NCI-H1930 (cell line): ENCODE data around the gene SPINK13.
"Not testable (repeated sequence)": the region's sequence is repeated elsewhere in the genome, so short reads cannot be mapped to it uniquely, and the experiment has no call there.

Experiments
- DNase-seq, 2 experiments: peaks; one replicate each; lab custom pipeline; 2025; lab: John Stamatoyannopoulos, UW

The SPINK13 gene

GRCh38 chr5:148268566-148268965 lies at the start of gene SPINK13:
Gene SPINK13 (plus strand): TSS chr5:148268794. CDS start chr5:148270073, 1,279 bp downstream.
- DNase-seq = no peak

DNA sequence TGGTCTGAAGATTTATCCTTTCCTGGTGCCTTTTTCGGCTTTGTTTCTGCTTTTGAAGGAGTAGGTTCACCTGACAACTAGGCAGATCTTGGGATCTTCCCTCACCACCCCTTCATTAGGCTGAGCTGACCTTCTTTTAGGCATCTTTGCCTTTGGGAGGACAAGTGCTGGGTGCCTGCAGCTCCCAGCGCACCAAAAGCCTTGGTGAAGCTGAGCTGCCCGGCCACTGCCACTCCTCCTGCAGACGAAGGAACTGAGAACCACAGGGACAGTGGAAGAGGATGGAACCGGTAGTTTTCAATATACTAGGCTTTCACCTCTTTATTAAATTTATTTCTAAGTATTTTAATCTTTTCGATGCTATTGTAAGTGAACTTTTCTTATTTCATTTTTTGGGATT lies 47.1 kb upstream of the SPINK13 start:
- no peak for DNase-seq

DNA sequence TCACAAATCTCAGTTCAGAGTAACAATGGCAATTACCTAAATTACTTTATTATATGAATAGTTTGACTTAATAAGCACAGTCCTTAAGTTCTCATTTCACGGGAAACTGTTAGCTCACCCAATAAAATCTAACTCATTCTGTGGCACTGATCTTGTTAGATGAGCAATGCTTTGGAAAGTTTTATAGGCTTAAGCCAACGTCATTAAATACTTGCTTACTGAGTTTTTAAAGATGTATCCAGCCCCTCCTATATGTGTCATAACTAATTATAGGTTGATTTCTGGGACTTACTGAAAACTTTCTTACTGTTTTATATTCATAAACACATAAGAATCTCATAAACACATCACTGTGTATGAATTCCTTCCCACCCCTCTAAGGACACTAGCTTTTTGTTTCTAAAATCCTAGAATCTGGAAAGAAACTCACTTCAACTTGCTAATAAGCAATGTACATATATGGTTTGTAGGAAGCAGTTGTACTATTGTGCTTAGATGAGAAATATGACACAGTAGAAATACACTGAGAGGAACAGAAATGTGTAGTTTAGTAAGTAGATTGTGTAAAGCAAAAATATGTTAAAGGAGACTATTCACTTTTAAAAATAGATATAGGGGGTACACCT lies 44.4 kb upstream of the SPINK13 start:
- no peak for DNase-seq

DNA sequence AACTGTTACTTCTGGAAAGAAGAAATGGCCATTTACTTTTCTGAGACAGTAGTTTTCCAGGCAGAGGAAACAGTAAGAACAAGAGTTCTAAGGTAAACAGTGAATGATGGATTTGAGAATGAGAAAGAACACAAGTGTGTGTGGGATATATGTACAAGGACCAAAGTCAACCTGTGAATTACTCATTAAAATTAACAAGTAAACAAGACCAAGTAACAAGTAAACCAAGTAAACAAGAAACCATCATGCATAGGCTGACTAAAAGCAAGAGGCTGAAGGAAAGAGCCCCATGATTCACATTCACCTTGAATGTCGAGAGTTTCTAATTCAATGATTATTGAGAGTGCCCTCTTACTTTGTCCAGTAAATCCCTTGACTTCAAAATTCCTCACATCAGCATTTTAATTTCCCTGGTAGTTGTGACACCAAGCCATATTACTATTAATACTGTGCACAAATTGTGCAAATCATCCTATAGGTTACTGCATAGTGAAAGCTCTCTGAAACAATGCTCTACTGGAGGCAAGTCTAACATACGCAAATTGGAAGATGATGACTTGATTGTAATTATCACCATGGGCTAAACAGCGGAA lies 40.1 kb upstream of the SPINK13 start:
- DNase-seq = no peak

DNA sequence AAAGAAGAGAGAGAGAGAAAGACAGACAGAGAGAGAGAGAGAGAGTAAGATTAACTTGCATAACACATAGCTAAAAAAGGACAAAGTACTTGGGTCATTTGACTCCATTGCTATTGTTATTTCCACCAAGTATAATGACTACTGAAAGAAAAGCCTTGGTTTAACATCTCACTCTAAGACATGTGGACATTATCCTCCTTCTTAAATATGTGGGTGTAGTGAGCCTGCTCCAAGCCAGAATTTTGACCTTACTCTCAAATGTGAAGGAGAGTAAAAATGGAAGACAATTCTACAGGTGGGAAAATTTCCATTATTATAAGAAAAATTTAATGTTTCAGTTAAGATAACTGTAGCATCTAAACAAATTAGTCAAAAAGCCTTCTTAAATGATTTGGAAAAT lies 38.8 kb upstream of the SPINK13 start:
- no peak for DNase-seq

- DNase-seq = no peak
Measured at GRCh38 chr5:148230240-148230639, 38.4 kb upstream of the SPINK13 start.

- DNase-seq = no peak
Measured at GRCh38 chr5:148237785-148238417, 30.7 kb upstream of the SPINK13 start.

- no peak for DNase-seq
Measured at GRCh38 chr5:148238418-148238794, 30.2 kb upstream of the SPINK13 start, which contains the start of gene MARCOL. Gene MARCOL (plus strand): TSS chr5:148238525. CDS start chr5:148238598, 73 bp downstream.

- no peak for DNase-seq
Measured at GRCh38 chr5:148248894-148249293, 19.7 kb upstream of the SPINK13 start.

DNA sequence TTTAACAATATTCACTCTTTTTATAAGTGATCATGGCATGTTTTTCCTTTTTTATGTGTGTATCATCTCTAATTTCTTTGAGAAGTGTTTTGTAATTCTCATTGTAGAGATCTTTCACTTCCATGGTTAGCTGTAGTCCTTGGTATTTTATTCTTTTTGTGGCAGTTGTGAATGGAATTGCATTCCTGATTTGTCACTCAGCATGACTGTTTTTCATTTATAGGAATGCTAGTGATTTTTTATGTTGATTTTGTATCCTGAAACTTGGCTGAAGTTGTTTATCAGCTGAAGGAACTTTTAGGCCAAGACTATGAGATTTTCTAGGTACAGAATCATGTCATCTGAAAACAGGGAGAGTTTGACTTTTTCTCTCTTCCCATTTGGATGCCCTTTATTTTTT lies 13.1 kb upstream of the SPINK13 start:
- no peak for DNase-seq

DNA sequence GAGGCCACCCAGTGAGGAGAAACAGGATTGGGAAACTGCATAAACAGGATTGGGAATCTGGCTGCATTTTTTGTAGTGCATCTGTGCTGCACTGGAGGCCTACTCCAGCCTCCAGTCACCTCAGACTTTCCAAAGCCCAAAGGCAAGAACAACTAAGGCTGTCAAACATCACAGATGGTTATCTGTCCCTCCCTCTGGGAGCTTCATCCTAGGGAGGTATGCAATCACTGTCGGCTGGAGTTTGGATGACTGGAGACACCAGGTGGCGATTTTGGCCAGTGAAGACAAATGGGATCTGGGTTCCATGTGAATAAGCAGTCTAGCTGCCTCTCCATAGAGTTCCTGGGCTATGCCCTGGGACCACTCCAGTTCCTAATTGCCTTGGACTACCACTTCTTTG lies 9.3 kb upstream of the SPINK13 start:
- DNase-seq = no peak

DNA sequence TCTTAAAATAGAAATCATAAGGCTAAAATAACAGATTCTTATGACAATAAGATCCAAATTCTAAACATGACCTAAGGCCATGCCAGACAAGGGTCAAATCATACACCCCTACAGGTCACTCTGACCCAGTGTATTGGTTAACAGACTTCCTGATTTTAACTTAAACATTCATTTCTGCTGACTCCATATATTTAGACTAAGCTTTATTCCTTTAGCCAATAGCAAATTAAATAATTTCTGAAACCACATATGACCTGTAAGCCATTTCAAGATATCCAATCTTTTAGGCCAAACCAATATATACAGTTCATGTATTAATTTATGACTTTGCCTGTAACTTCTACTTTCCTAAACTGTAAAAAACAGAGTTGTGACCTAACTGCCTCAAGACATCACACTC lies 7.4 kb upstream of the SPINK13 start:
- DNase-seq = no peak

- no peak for DNase-seq
Measured at GRCh38 chr5:148267962-148268361, 632 bp upstream of the SPINK13 start.

DNA sequence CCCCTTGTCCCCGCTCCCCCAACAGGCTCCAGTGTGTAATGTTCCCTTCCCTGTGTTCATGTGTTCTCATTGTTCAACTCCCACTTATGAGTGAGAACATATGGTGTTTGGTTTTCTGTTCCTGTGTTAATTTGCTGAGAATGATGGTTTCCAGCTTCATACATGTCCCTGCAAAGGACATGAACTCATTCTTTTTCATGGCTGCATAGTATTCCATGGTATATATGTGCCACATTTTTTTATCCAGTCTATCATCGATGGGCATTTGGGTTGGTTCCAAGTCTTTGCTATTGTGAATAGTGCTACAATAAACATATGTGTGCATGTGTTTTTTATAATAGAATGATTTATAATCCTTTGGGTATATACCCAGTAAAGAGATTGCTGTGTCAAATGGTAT lies 6.5 kb downstream of the SPINK13 start:
- DNase-seq = not testable (repeated sequence)

GRCh38 chr5:148280893-148281292 lies 12.3 kb downstream of the SPINK13 start:
- not testable (repeated sequence) for DNase-seq

DNA sequence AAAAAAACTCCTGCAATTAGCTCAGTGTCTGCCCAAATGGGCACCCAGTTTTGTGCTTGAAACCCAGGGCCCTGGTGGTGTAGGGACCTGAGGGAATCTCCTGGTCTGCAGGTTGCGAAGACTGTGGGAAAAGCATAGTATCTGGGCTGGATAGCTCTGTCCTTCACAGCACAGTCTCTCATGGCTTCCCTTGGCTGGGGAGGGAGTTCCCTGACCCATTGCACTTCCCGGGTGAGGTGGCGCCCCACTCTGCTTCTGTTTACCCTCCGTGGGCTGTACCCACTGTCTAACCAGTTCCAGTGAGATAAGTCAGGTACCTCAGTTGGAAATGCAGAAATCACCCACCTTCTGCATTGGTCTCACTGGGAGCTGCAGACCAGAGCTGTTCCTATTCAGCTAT lies 12.7 kb downstream of the SPINK13 start:
- not testable (repeated sequence) for DNase-seq

DNA sequence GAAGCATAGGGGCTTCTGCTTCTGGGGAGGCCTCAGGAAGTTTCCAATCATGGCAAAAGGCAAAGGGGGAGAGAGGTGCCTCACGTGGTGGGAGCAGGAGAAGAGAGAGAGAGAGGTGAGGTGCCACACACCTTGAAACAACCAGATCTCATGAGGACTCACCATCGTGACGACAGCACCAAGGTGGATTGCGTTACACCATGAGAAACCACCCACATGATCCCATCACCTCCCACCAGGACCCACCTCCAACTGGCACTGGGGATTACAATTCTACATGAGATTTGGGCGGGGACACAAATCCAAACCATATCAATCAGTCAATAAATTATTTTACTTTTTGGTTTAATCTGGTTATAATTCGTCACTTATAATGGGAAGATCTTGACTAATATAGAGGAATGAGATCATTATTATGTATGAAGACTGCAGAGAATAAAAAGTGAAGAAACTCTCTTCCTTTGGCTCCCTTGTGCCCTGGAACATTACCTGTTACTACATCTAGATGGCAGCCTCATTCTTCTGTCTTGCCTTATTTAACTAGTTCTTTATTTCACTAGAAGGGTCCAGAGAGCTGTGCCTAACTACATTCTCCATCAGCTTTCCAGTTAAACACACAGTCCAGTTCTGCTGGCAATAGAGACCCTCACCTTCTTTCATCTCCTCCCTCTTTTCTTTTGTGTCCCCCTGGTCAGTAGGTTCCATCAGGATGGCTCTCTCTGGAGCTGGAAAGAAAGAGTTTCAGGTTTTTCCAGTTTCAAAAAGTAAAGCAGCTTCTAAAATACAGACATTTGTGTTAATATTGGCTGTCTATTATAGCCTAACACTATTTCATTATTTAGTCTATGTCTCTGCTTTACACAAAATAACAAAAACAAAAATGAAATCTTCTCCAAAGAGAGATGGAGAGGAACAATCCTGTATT lies 21.9 kb downstream of the SPINK13 start:
- DNase-seq = no peak

DNA sequence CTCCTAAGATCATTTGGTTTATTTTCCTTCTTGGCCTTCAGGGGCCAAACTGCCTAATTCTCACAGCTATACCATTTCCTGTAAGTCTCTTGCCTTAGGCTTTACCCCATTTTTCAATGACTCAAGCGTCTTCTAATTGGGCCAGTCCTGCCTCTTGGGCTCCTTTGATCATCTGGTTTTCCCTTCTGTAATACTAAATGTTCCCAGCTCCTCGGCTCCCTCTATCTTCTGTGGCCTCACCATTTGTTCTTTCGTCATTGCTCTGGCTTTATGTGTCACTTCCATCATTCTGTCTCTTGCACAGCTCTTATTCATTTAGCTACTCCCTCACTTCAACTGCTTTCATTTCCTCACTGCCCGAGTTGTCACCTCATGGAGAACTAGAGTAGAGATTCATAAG lies 29.1 kb downstream of the SPINK13 start:
- no peak for DNase-seq

GRCh38 chr5:148306446-148306845 lies 37.9 kb downstream of the SPINK13 start:
- DNase-seq = no peak

DNA sequence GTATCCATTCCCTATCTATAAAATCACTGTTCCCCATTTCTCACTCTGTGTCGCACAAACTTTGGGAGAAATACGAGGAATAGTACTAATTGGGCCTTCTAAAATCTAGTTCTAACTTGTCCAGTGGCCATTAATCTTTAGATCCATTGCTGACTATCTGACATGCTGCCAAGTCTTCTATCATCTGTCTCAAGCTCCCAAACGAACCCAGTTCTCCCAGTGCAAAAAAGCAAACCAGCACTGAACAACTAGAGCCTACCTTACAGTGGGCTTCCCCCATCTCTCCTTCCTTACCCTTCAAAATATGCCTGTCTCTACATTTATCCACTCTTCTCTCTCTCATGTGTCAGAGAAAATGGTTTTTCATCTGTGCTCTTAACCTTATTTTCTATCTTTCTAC lies 40.4 kb downstream of the SPINK13 start:
- DNase-seq = no peak

DNA sequence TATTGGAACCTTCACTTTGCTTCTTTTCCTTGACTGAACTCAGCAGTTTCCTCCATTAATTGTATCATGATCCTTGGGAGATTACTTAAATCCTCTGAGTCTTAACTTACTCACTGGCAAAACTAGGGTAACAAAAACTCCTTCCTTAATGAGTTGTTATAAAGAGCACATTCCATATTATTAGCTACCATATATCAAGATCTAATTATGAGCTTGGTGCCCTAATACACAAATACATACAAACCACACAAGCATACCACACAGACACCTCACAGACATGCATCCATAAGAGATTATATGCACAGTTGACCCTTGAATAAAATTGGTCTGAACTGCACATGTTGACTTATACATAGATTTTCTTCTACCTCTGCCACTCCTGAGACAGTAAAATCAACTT lies 41.2 kb downstream of the SPINK13 start:
- no peak for DNase-seq

DNA sequence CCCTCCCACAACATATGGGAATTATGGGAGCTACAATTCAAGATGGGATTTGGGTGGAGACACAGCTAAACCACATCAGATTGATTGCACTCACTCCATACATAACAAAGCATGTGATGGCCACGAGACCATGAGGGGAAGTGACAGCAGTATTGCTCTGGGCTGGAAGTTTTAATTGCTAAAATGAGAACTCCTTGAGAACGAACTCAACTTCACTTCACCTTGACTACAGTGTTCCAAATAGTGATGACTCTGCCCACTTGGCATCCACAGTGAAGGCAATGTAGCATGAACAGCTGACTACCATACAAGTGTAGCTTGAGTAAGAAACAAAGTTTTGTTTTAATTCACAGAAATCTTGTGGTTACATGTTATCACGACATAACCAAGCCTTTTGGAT lies 42.9 kb downstream of the SPINK13 start:
- no peak for DNase-seq
